ENCODE data around the gene SIGLEC15. TPM values are rescaled to one million over a fixed set of nuclear protein-coding genes. Genes with fewer than 3 reads are reported as not detected.

Gene SIGLEC15
- total RNA-seq, 1 donor from 2014 or later, result 1.2 TPM

DNA sequence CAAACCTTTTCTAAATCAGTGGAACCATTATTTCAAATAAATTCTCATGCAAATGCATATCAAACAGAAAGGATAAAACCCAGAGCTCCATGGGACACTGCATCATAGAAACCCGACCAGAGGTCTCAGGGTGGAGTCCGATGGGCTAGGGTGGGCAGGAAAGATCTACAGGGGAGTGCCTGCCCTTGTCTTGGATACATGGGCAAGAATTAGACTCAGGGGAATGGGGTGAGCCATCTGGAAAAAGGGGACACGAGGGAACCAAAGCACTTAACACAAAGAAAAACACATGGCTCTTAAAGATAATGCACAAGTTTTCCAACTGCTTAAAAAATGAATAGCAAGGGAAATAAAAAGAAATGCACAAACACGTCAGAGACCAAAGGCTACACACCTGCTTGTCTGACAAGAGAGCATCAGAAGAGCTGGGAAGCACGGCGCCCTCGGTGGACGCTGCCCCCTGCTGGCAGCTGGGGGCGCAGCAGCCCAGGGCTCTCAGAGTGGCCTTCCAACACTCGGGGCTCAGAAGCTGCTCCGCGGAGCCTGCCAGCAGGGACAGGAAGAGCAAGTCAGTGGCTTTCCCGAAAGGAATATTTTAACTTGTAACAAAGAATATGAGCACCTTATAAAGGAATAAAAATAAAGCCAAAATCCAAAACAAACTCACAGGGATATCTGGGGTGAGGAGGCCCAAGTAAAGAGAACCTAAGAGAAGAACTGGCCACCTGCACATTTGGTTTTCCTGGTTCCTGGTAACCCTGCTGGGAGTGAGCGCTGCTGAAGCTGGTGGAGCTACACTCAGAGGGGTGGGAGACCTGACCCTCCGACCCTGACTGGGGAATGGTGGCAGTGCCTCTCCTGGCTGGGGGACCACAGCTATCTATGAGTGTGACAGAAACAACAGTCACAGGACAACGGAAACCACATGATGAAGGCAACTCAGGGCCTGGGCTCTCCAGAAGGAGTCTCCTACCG, 54.5 kb downstream of the SIGLEC15 start:
- DNase-seq (ENCODE audit: low spot score), result peak; percentile 65

DNA sequence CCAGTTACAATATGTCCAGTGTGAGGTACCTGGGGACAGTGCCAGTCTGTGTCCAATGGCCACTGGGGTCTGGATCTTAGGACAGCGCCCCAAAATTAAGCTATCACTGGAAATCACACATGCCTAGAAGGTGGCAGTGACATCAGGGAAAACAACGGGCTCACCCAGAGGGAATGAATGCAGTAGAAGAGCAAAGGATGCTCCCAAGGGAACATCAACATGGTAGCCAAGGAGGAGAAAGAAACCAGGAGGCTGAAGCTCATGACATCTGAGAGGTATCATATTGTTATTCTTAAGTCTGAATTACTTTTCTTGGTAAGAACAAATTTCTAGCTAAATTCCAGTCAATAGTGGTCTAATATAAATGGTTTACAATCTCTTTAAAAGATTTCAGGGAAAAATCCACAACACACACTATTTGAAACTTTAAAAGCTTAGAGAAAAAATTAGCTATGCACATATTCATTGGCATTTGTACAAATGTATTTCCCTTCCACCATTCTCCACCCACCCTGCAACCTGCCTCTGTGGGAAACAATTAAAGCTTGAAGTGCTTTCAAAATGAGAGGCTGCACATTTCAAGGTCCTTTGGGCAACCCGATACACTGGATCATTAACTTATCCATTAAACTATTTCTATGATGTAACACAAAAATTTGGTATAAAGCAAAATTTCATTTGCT, 55.5 kb downstream of the SIGLEC15 start:
- DNase-seq (ENCODE audit: low spot score), result no peak

DNA sequence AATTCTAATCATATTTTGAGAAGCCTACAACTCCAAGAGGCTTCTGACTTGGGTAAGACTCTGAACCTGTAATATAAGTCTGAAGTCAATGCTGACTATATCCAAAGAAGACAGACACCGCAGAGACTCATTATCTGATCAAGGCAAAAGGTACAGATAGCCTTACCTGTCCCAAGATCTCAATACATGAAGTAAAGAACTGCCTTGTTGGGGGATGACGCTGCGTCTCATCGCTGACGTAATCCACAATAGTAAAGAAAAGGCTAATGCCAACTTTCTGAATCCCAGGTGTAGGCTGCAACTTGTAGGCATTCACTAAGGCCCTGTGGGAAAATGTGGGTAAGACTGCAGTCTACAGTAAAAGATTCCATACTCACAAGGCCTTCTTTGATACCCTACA, 62.1 kb downstream of the SIGLEC15 start:
- DNase-seq (ENCODE audit: low spot score), result no peak

DNA sequence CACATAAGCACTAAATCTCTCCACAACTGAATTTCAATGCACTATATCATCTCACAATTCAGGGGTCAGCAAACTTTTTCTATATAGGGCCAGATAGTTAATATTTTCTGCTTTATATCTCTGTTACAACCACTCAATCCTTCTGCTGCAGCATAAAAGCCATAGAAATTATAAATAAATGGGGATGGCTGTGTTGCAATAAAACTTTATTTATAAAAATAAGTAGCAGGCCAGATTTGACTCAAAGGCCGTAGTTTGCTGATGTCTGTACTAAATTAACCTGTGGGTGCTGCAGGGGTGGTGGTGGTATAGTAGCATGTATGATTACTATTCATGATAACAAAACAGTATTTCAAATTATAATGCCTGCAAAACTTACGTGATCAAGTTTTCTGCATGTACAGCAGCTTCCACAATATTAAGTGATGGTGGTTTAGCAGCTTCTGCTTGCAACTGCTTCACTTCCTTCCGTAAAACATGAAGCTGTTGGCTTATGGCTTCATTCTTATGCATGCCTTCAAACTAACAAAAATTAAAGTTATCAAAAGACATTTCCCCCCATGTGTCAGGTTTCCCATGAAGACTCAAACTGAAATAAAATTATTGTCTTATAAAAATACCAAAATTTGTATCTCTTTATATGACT, 64.1 kb downstream of the SIGLEC15 start:
- no peak for DNase-seq (ENCODE audit: low spot score)

DNA sequence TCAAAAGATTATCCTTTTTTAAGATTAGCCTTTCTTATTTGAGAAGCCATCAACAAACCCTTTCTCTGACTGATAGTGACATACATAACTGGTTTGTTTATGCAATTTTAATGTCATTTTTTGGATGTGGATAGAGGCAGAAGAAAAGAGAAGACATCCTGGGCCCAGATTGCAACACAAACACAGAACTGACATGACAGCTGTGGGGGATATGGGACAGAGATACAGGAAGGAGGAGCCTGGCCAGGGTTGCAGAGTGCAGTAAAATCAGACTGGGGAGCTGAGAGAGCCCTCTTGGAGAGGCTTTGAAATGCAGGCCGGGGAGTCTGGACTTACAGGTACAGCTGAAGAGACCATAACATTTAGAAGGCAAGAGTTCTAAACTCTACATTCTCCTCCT, 65.1 kb downstream of the SIGLEC15 start:
- DNase-seq (ENCODE audit: low spot score), result no peak

DNA sequence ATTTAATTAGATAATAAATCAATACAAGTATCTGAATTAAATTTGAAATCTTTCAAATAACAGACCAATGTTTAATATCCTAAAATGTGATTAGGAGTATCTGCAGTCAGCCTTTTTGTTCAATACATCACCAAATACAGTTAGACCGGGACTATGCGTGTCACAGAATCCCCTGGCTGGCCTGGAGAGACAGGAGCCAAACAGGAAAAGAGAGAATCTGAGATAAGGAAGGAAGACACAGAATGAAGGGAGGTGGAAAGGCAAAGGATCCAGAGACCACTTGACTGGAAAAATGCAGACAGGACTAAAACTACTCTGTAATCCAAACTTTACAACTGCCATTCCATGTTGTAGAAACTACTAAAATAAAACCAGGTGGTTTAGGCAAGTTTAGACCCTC, 66.3 kb downstream of the SIGLEC15 start:
- DNase-seq (ENCODE audit: low spot score), result no peak

Other genes starting within 250 kb of the SIGLEC15 start
- 0.24 TPM for gene SLC14A2, start 210.2 kb upstream of the SIGLEC15 start, total RNA-seq (ENCODE audit: insufficient read depth, low replicate concordance)
- 15.2 TPM for gene SLC14A1, start 101.5 kb upstream of the SIGLEC15 start, total RNA-seq (ENCODE audit: insufficient read depth, low replicate concordance)
- gene EPG5, start 141.7 kb downstream of the SIGLEC15 start, total RNA-seq (ENCODE audit: insufficient read depth, low replicate concordance), result 23.8 TPM
- 6.7 TPM for gene PSTPIP2, start 246.6 kb downstream of the SIGLEC15 start, total RNA-seq (ENCODE audit: insufficient read depth, low replicate concordance)